A673 (cell line): Measurements from ENCODE around the gene SNAP25.

Experiments used
- EZH2 ChIP-seq: fragments of 200-600 bp; sonication (generic); IDR thresholded peaks from 2 replicates; pipeline ENCODE4 v1.6.1; 2017; ENCODE audit warnings: borderline replicate concordance, low read depth, mild to moderate bottlenecking, mixed read lengths, antibody characterized with exemption, low read length; ENCODE audit not compliant: poor library complexity, severe bottlenecking
- TF ChIP-seq, protein P1 (sequence below): fragments of 300-800, 200-600 bp; sonication (generic); conservative IDR thresholded peaks from 2 replicates; pipeline ENCODE4 v1.5.1; 2017; ENCODE audit warnings: low read depth, mild to moderate bottlenecking, antibody characterized with exemption, low read length, moderate library complexity, mixed read lengths

GRCh38 chr20:10319855-10320254, 101.2 kb downstream of the SNAP25 start:
- TF ChIP-seq, protein P1, sequence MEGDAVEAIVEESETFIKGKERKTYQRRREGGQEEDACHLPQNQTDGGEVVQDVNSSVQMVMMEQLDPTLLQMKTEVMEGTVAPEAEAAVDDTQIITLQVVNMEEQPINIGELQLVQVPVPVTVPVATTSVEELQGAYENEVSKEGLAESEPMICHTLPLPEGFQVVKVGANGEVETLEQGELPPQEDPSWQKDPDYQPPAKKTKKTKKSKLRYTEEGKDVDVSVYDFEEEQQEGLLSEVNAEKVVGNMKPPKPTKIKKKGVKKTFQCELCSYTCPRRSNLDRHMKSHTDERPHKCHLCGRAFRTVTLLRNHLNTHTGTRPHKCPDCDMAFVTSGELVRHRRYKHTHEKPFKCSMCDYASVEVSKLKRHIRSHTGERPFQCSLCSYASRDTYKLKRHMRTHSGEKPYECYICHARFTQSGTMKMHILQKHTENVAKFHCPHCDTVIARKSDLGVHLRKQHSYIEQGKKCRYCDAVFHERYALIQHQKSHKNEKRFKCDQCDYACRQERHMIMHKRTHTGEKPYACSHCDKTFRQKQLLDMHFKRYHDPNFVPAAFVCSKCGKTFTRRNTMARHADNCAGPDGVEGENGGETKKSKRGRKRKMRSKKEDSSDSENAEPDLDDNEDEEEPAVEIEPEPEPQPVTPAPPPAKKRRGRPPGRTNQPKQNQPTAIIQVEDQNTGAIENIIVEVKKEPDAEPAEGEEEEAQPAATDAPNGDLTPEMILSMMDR: no peak
- no peak for TF ChIP-seq EZH2
